ENCODE data around the gene ABHD16B. TPM values are rescaled to one million over a fixed set of nuclear protein-coding genes. Genes with fewer than 3 reads are reported as not detected.

ABHD16B gene
- total and polyA plus RNA-seq, 2 of the 13 experiments (the other 11 are each of a cell fraction or from before 2014, with no cell fraction given) = not detected

GRCh38 chr20:63863798-63864544 lies 2.7 kb downstream of the ABHD16B start (continued):
- TF ChIP-seq USF2 (IDR thresholded peaks at IDR 0.05; ENCODE audit: low read depth, low read length) (no peak), USF2 (CRISPR knock-in tag; IDR thresholded peaks at IDR 0.05; ENCODE audit: borderline replicate concordance) (no peak; the same call in 1 of the 2 replicates), ZNF704 (CRISPR knock-in tag; IDR thresholded peaks at IDR 0.05; ENCODE audit: borderline replicate concordance) (no peak; the same call in 1 of the 2 replicates), ZNF737 (CRISPR knock-in tag; IDR thresholded peaks at IDR 0.05; ENCODE audit: borderline replicate concordance) (0 out of 2 replicates have a peak, but pooled peaks have one; percentile 59), SMAD3 (CRISPR knock-in tag; IDR thresholded peaks at IDR 0.05) (no peak), HOMEZ (CRISPR knock-in tag; IDR thresholded peaks at IDR 0.05; ENCODE audit: low read depth) (peak; percentile 91; the same call in 1 of the 2 replicates), CENPX (CRISPR knock-in tag; IDR thresholded peaks at IDR 0.05) (no peak), ZNF30 (CRISPR knock-in tag; IDR thresholded peaks at IDR 0.05) (no peak), FIP1L1 (IDR thresholded peaks at IDR 0.05; ENCODE audit: borderline replicate concordance, insufficient read depth, low read depth, low read length) (peak; percentile 92; the same call in 1 of the 2 replicates), HMGXB4 (CRISPR knock-in tag; IDR thresholded peaks at IDR 0.05; ENCODE audit: borderline replicate concordance in 1 of 2, low read depth in 1 of 2) (peak; percentile 95 to 97), CTCF (CRISPR knock-in tag; IDR thresholded peaks at IDR 0.05) (peak; percentile 100), HMGXB3 (CRISPR knock-in tag; IDR thresholded peaks at IDR 0.05; ENCODE audit: borderline replicate concordance) (peak; percentile 90; the same call in 1 of the 2 replicates), GABPA (IDR thresholded peaks at IDR 0.05; ENCODE audit: low read depth, low read length) (no peak), GABPA (CRISPR knock-in tag; IDR thresholded peaks at IDR 0.05; ENCODE audit: low read depth) (peak; percentile 87)

Data from HepG2 (cell line).